HG02798 (cell line): Measurements from ENCODE around the gene ZFR2.
"Not testable (repeated sequence)": the region's sequence is repeated elsewhere in the genome, so short reads cannot be mapped to it uniquely, and the experiment has no call there.

ENCODE experiments used
- ATAC-seq: cut with Tn5 transposase; IDR thresholded peaks from one replicate; pipeline ENCODE4 v1.9.1; 2021; ENCODE audit warnings: mild to moderate bottlenecking; ENCODE audit not compliant: unreplicated experiment, poor library complexity

Gene ZFR2

GRCh38 chr19:3868770-3869456 is at the start of gene ZFR2:
Gene ZFR2 (minus strand): TSS chr19:3869038. CDS start chr19:3869017, 21 bp downstream.
- ATAC-seq = no peak

GRCh38 chr19:3916033-3916432 is 47.2 kb upstream of the ZFR2 start:
- no peak for ATAC-seq

GRCh38 chr19:3914199-3914598 is 45.4 kb upstream of the ZFR2 start:
- no peak for ATAC-seq

GRCh38 chr19:3910105-3910504 is 41.3 kb upstream of the ZFR2 start:
- no peak for ATAC-seq

GRCh38 chr19:3908266-3909054 is 39.6 kb upstream of the ZFR2 start:
- no peak for ATAC-seq

GRCh38 chr19:3907626-3908265 is 38.9 kb upstream of the ZFR2 start:
- ATAC-seq = no peak

- no peak for ATAC-seq
These were observed 35.4 kb upstream of the ZFR2 start for GRCh38 chr19:3904233-3904632.

- ATAC-seq = no peak
These were observed 33.6 kb upstream of the ZFR2 start for GRCh38 chr19:3902317-3902973.

GRCh38 chr19:3899531-3900294 is 30.9 kb upstream of the ZFR2 start:
- no peak for ATAC-seq

GRCh38 chr19:3898426-3898825 is 29.6 kb upstream of the ZFR2 start:
- no peak for ATAC-seq

- no peak for ATAC-seq
These were observed 29.1 kb upstream of the ZFR2 start for GRCh38 chr19:3897936-3898335.

- no peak for ATAC-seq
These were observed 26.9 kb upstream of the ZFR2 start for GRCh38 chr19:3895788-3896187.

GRCh38 chr19:3894959-3895358 is 26.1 kb upstream of the ZFR2 start:
- not testable (repeated sequence) for ATAC-seq

GRCh38 chr19:3893509-3894179 is 24.8 kb upstream of the ZFR2 start:
- ATAC-seq = no peak

- ATAC-seq = no peak
These were observed 21.8 kb upstream of the ZFR2 start for GRCh38 chr19:3890591-3890990.

- ATAC-seq = no peak
These were observed 13.2 kb upstream of the ZFR2 start for GRCh38 chr19:3882041-3882384.

- no peak for ATAC-seq
These were observed 12.6 kb upstream of the ZFR2 start for GRCh38 chr19:3881272-3882040.

- ATAC-seq = no peak
These were observed 11.8 kb upstream of the ZFR2 start, which contains the start of gene ATCAY for GRCh38 chr19:3880471-3881271. Gene ATCAY (plus strand): TSS chr19:3880685. CDS start chr19:3885768, 5,083 bp downstream.
